GM18868 (cell line): ENCODE data around the gene CITED2.

Experiments
- ATAC-seq: cut with Tn5 transposase; IDR thresholded peaks from one replicate; pipeline ENCODE4 v1.9.1; 2021; ENCODE audit warnings: mild to moderate bottlenecking, moderate library complexity; ENCODE audit not compliant: unreplicated experiment

CITED2 gene

GRCh38 chr6:139386404-139386803 is 12.0 kb upstream of the CITED2 start:
- ATAC-seq = no peak

GRCh38 chr6:139381216-139381865 is 6.9 kb upstream of the CITED2 start:
- ATAC-seq = no peak

DNA sequence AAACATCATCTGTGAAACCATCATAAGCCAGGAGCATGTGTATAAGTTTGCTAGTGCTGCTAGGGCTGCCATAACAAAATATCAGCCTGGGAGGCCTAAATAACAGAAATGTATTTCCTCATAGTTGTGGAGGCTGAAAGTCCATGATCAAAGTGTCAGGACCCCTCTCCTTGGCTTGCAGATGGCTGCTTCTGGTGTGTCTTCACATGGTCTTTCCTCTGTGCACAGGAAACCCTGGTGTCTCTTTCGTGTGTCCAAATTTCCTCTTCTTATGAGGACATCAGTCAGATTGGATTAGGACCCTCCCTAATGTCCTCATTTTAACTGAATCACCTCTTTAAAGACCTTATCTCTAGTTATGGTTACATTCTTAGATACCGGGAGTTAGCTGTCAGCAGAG is 6.2 kb upstream of the CITED2 start:
- no peak for ATAC-seq

DNA sequence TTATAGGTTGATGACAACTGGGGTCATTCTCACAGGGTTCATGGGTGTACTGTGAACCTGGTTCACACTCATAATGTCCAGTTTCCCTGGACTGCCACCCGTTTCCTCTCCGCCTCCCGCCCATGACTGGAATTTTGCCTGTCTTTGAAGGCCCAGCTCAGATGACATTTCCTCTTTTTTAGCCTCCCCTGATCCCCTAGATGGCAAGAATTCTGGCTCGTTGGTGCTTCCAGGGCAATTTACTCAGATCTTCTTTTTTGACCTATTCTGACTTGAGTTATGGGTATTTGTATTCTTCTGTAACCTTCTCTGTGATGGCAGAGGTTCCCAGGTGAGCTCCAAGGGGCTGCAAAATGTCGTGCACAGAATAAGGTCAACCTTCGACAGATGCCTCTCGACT is 5.7 kb upstream of the CITED2 start:
- no peak for ATAC-seq

DNA sequence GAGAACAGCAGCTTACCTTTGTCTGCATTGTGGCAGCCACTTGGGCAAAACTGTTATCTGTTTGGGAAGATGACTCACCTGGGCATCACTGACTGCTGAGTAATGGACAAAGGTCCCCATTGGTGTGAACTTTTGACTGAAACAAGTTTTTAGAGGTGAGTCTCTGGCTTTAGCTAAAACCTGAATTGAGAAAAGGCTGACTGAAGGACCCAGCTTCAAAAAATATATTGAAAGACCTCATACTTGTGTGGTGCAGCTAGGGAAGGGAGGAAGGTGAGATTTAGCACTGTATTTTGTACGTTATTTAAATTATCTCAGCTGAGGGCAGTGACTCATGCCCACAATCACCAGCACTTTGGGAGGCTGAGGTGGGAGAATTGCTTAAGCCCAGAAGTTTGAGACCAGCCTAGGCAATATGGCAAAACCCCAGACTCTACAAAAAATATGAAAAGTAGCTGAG is 4.5 kb upstream of the CITED2 start:
- no peak for ATAC-seq

DNA sequence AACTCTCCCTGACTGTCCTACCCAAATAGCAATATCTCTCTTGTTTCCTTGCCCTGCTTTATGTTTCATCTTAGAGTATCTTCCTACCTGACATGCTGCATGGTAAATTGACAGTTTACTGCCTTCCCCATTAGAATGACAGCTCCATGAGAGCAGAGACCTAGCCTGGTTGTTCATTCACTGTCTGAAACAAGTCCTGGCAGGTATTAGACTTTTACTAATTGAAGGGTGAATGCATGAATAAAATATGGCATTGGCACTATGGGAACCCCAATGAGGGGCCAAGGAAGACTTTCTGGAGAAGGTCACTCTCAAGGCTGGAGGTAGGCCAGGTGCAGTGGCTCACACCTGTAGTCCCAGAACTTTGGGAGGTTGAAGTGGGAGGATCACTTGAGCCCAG is 3.8 kb upstream of the CITED2 start:
- ATAC-seq = no peak

DNA sequence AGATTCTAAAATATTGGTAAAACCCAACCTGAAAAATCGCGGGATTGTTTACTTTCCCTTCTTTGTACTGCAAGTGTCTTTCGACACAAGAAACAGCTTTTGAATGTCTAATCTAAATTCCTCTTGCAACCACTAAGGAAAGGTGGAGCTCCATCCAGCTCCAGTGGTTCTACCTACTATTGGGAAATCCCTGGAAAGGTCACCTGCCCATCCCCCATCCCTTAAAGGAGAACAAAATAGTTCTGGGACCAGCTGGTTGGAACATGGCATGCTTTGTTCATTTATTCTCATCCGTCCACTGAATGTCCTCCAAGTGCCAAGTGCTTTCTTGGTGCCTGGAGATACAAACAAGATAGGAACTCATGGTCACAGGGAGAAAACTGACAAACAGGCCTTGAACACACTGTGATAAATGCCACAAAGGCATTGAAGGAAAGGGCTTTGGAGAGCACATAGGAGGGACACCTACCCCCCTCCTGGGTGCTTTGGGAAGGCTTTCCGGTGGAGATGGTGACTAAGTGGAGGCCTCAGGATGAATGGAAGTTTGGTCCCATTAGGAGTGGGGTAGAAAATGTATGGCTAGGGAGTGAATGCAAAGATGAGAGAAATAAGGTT is 2.3 kb upstream of the CITED2 start:
- ATAC-seq = no peak

GRCh38 chr6:139376017-139376330 is 1.5 kb upstream of the CITED2 start:
- no peak for ATAC-seq

GRCh38 chr6:139375226-139376016 is 973 bp upstream of the CITED2 start:
- ATAC-seq = peak; percentile 54

DNA sequence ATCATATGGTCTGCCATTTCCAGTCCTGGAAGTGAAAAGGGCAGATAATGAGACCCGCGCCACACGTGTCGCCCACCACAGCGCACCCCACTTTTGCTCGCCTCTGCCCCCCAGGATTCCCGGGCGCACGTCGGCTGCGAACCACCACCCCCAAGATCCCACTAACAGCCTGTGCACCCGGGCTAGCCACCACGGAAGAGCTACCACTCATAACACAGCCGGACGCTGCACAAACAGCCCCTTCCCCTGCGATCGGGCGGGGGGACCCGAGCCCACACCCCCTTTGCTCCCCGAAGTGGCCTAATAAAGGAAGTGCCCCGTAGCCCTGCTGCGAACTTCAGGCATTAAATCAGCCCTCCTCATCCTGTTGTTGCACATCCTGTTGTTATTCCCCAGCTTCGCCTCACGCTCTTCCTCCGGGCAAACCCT is 506 bp downstream of the CITED2 start:
- no peak for ATAC-seq

DNA sequence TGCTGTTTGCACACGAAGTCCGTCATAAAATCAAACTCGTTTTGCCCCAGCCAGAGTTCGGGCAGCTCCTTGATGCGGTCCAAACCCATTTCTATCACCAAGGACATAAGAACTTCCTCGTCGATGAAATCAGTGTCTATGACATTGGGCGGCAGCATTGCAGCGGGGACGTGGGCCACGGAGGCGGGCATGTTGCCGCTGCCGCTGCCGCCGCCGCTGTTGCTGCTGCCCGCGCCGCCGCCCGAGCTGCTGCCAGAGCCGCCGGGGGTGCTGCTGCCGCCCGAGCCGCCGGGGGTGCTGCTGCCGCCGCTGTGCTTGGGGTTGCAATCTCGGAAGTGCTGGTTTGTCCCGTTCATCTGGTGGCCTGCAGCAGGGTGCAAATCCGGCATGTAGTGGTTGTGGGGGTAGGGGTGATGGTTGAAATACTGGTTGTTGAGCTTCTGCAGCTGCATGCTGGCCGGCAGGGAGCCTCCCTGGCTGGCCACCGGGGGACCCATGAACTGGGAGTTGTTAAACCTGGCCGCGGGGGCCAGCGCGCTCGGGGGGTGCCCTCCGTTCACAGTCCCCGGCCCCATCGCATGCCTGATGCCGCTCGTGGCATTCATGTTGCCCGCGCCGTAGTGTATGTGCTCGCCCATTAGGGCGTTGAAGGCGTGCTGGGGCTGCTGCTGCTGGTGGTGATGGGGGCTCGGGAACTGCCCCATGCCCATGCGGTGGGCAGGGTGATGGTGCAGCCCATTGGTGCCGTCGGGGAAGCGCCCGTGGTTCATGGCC is 1.1 kb downstream of the CITED2 start:
- peak; percentile 27 for ATAC-seq

DNA sequence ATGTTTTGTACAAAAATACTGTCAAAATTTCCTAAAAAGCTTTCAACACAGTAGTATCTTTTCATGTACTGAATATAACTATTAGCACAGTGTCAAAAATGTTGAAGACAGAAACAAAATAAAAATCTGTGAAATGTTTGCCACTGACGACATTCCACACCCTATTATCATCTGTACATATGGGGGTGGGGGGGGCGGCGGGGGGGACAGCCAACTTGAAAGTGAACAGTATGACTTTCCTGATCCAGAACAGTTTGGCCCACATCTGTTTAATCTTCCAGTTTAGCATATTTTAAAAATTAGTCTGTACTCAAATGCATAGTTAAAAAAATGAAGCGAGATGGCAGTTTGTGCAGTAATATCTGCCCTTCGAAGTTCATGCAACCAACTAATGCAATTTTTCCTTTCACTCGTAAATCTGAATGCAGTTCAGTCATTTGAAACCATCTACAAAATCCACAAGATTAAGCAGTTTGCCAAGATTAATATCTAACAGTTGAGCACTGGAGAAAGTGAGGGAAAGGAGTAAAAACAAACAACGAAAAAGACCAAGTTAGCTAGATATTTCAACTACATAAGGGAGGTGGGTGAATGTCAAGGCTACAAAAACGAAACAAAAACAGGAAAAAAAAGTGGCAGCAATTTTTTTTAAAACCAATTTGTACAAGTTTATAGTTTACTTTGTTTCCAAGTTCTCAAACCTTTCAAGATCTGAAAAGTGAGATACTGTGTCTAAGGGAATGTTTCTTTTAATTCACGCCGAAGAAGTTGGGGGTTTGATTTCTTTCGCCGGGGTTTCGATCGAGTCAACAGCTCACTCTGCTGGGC is 1.9 kb downstream of the CITED2 start:
- ATAC-seq = no peak

- no peak for ATAC-seq
Measured at GRCh38 chr6:139371421-139372203, 2.8 kb downstream of the CITED2 start.

DNA sequence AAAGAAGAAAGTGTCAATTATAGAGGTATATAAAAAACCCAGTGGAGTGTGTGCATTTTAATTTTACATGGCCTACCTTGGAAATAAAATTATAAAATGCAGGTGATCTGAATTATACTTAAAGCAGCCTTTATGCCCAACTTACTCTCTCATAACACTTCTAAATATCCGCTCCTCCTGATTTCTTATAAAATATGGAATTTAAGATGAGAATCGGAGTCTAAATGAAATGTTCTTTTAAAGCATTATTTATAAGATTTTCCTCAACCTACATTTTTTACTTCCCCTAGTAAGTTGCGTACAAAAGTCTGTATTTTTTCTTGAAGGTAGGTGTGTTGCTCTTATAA is 3.5 kb downstream of the CITED2 start:
- no peak for ATAC-seq

DNA sequence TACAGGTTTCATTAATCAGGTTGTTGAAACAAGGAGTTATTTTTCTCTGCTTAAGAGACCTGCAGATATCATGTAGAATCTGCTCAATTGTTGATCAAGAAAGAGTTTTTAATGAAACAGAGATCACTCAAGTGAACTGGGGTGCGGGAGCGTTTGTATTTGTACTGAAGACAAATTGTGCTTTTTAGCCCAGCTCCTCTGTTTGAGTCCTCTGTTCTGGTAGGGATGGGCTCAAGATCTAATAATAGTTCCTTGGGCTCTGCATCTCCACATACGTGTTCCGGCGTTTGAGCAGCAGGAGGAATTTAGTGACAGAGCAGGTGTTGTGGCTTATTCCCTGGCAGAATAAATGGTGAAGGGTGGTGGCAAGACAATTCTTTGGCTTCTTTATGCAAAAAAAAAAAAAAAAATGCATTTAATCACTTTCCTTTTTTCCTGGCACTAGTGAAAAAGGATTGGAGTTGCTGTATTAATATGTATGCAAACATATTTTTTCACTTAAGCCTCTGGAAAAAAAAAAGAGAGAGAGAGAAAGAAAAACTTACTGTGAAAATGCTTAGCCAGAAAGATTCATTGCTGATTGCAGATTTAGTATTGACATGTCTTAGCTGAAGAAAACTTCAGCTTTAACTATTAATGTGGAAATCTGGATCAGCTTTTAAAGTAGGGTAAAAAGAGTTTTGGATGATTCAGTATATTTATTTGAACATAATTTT is 4.0 kb downstream of the CITED2 start:
- no peak for ATAC-seq

DNA sequence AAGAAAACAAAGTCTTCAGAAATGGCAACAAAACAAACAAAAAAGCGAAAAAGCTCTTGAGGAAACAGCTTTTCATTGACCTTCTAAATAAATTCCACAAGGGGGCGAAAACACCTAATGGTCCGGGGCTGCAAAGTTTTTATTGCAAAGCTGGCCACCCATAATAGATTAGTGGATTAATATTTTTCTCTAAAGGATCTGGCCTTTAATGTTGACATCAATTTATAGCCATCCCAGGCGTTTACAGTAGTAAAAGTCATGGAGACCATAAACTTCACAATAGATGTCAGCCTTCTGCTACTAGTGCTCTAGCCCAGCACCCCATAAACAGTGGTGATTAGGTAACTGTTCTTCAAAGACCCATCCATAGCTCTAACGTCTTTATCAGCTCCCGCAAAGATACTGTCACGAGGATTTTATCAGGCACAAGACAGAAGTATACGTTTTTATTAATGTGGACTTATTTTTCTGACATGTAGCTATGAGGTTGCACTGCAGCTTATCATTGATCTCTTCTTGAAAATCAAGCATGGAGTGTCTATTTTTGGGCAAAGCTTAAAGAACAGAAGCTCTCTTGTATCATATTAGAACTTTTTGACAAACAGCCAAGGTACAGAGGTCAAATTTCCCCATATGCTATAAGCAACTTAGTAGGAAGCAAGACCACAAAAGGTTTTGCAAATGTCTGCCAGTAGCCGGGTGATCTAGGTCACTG is 4.7 kb downstream of the CITED2 start:
- no peak for ATAC-seq

- no peak for ATAC-seq
Measured at GRCh38 chr6:139369068-139369467, 5.4 kb downstream of the CITED2 start.

GRCh38 chr6:139368661-139369060 is 5.8 kb downstream of the CITED2 start:
- ATAC-seq = no peak
